ENCODE data around the gene SLC6A13.

Gene SLC6A13

GRCh38 chr12:272942-273341 lies 10.3 kb upstream of the SLC6A13 start:
- ATAC-seq = no peak
- TF ChIP-seq BACH2 (CRISPR knock-in tag; IDR thresholded peaks at IDR 0.05; ENCODE audit: borderline replicate concordance) = no peak
- TF ChIP-seq TOX (CRISPR knock-in tag; IDR thresholded peaks at IDR 0.05; ENCODE audit: borderline replicate concordance) = no peak
- TF ChIP-seq TCF4 (CRISPR knock-in tag; IDR thresholded peaks at IDR 0.05; ENCODE audit: borderline replicate concordance) = no peak
- no peak for TF ChIP-seq SNAI2 (CRISPR knock-in tag; IDR thresholded peaks at IDR 0.05)
- TF ChIP-seq GLIS3 (CRISPR knock-in tag; IDR thresholded peaks at IDR 0.05) = no peak
- no peak for TF ChIP-seq OSR1 (CRISPR knock-in tag; IDR thresholded peaks at IDR 0.05)
- TF ChIP-seq POU6F1 (CRISPR knock-in tag; IDR thresholded peaks at IDR 0.05; ENCODE audit: borderline replicate concordance, low read depth) = no peak
- no peak for TF ChIP-seq CSDC2 (CRISPR knock-in tag; IDR thresholded peaks at IDR 0.05)
- no peak for TF ChIP-seq ZFP3 (CRISPR knock-in tag; IDR thresholded peaks at IDR 0.05)
- TF ChIP-seq CREB5 (CRISPR knock-in tag; IDR thresholded peaks at IDR 0.05; ENCODE audit: low read depth) = no peak
- TF ChIP-seq ZFP30 (CRISPR knock-in tag; IDR thresholded peaks at IDR 0.05) = no peak
- TF ChIP-seq ZC3H10 (CRISPR knock-in tag; IDR thresholded peaks at IDR 0.05) = no peak
- no peak for TF ChIP-seq ARNTL (CRISPR knock-in tag; IDR thresholded peaks at IDR 0.05; ENCODE audit: borderline replicate concordance, low read depth)
- no peak for TF ChIP-seq RARB (CRISPR knock-in tag; IDR thresholded peaks at IDR 0.05)
- TF ChIP-seq ESRRG (CRISPR knock-in tag; IDR thresholded peaks at IDR 0.05) = no peak

DNA sequence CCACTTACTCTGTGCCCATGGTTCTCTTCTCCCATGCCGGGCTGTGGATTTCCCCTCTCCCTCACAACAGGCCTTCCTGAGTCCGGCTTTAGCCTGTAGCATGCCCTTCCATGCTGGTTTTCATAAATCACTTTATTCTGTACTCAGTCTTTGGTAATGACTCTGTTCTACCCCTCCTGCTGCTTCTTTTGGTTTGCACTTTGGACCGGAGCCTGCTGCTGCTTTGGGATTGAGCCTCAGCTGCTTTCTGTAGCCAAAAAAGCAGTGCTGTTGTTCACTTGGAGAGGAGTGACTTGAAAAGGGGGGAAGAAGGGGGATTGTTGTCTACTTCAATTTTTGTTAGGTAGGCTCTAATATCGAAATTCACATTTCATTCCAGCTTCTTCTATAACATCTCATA lies 8.5 kb upstream of the SLC6A13 start:
- TF ChIP-seq CSDC2 (CRISPR knock-in tag; IDR thresholded peaks at IDR 0.05) (no peak), POU6F1 (CRISPR knock-in tag; IDR thresholded peaks at IDR 0.05; ENCODE audit: borderline replicate concordance, low read depth) (no peak), TCF4 (CRISPR knock-in tag; IDR thresholded peaks at IDR 0.05; ENCODE audit: borderline replicate concordance) (no peak), ZNF565 (CRISPR knock-in tag; conservative IDR thresholded peaks at IDR 0.05; ENCODE audit: low read depth) (no peak), ZNF8 (CRISPR knock-in tag; IDR thresholded peaks at IDR 0.05) (no peak), TOX (CRISPR knock-in tag; IDR thresholded peaks at IDR 0.05; ENCODE audit: borderline replicate concordance) (no peak)
- TF ChIP-seq, protein P1, sequence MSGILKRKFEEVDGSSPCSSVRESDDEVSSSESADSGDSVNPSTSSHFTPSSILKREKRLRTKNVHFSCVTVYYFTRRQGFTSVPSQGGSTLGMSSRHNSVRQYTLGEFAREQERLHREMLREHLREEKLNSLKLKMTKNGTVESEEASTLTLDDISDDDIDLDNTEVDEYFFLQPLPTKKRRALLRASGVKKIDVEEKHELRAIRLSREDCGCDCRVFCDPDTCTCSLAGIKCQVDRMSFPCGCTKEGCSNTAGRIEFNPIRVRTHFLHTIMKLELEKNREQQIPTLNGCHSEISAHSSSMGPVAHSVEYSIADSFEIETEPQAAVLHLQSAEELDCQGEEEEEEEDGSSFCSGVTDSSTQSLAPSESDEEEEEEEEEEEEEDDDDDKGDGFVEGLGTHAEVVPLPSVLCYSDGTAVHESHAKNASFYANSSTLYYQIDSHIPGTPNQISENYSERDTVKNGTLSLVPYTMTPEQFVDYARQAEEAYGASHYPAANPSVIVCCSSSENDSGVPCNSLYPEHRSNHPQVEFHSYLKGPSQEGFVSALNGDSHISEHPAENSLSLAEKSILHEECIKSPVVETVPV (CRISPR knock-in tag; IDR thresholded peaks at IDR 0.05) = no peak
- TF ChIP-seq, protein P2, sequence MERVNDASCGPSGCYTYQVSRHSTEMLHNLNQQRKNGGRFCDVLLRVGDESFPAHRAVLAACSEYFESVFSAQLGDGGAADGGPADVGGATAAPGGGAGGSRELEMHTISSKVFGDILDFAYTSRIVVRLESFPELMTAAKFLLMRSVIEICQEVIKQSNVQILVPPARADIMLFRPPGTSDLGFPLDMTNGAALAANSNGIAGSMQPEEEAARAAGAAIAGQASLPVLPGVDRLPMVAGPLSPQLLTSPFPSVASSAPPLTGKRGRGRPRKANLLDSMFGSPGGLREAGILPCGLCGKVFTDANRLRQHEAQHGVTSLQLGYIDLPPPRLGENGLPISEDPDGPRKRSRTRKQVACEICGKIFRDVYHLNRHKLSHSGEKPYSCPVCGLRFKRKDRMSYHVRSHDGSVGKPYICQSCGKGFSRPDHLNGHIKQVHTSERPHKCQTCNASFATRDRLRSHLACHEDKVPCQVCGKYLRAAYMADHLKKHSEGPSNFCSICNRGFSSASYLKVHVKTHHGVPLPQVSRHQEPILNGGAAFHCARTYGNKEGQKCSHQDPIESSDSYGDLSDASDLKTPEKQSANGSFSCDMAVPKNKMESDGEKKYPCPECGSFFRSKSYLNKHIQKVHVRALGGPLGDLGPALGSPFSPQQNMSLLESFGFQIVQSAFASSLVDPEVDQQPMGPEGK (CRISPR knock-in tag; IDR thresholded peaks at IDR 0.05; ENCODE audit: borderline replicate concordance) = no peak
- no peak for ATAC-seq

DNA sequence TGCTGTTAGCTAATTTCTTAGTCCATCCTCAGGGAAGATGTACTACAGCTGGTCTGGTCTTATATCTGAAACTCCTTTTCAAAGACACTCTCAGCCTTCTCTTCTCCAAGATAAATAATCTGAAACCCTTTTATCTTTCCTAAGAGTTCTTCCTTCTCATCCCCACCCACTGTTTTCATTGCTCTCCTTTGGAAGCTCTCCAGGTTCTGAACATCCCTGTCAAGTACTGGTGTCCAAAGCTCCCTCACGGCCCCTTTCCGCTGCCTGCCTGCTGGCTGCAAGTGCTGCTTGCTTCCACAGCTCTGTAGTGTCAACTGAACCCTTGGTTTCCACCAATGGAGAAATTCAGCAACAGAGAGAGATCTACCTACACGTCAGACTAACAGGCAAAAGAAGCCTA lies 6.6 kb upstream of the SLC6A13 start:
- ATAC-seq = no peak; the same call in 2 of the 3 replicates
- TF ChIP-seq CREB5 (CRISPR knock-in tag; IDR thresholded peaks at IDR 0.05; ENCODE audit: low read depth) (no peak), ZC3H10 (CRISPR knock-in tag; IDR thresholded peaks at IDR 0.05) (no peak), TOX (CRISPR knock-in tag; IDR thresholded peaks at IDR 0.05; ENCODE audit: borderline replicate concordance) (no peak), TCF4 (CRISPR knock-in tag; IDR thresholded peaks at IDR 0.05; ENCODE audit: borderline replicate concordance) (no peak), SNAI2 (CRISPR knock-in tag; IDR thresholded peaks at IDR 0.05) (no peak), ESRRG (CRISPR knock-in tag; IDR thresholded peaks at IDR 0.05) (no peak), ZFP30 (CRISPR knock-in tag; IDR thresholded peaks at IDR 0.05) (no peak), CSDC2 (CRISPR knock-in tag; IDR thresholded peaks at IDR 0.05) (no peak), POU6F1 (CRISPR knock-in tag; IDR thresholded peaks at IDR 0.05; ENCODE audit: borderline replicate concordance, low read depth) (no peak), ZFP3 (CRISPR knock-in tag; IDR thresholded peaks at IDR 0.05) (no peak), ZNF70 (CRISPR knock-in tag; IDR thresholded peaks at IDR 0.05) (no peak), ISL1 (CRISPR knock-in tag; IDR thresholded peaks at IDR 0.05) (no peak), OSR1 (CRISPR knock-in tag; IDR thresholded peaks at IDR 0.05) (no peak), ZNF8 (CRISPR knock-in tag; IDR thresholded peaks at IDR 0.05) (no peak)
- TF ChIP-seq, protein P2 (CRISPR knock-in tag; IDR thresholded peaks at IDR 0.05; ENCODE audit: borderline replicate concordance) = no peak

Measured in SK-N-SH treated with all-trans-retinoic acid at 6 μM for 48 hours (cell line).